GM18520 (cell line): ENCODE results near the gene LATS2.
"Not testable (repeated sequence)": the region's sequence is repeated elsewhere in the genome, so short reads cannot be mapped to it uniquely, and the experiment has no call there.

Experiments
- ATAC-seq: cut with Tn5 transposase; IDR thresholded peaks from one replicate; pipeline ENCODE4 v1.9.1; 2021; ENCODE audit not compliant: unreplicated experiment

Gene LATS2

DNA sequence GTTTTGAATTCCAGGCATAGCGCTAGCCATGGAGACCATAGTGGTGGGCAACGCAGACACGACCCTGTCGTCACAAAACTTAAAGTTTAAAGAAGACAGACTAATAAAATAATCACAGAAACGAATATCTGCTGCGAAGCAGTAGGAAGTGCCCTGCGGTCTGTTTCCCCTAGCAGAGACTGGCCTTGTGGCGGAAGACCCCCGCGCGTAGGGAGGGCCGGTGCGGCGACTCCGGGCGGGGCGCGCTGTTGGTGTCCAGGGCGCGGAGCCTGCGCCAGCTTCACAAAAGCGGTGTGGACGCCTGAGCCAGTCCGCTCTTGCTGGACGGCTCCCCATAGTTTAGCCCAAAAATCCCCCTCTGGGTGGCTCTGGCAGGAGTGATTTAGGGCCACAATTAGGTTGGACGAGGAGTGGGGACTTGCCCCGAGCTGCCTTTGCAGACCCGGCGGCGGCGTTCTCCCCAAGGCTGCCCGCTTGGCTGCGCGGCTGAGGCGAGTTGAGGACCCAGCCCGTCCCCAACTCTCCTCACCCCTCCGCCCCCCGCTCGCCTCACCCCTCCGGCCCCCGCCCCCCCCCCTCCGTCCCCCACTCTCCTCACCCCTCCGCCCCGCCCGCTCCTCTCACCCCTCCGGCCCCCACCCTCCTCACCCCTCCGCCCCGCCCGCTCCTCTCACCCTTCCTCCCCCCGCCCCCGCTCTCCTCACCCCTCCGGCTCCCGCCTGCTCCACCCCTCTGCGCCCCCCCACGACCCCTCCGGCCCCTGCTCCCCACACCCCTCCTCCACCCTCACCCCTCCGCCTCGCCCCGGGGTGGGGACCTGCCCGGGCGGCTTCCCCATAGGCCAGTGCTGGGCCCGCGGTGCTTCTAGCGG is 14.2 kb upstream of the LATS2 start:
- ATAC-seq, result no peak

GRCh38 chr13:21075011-21075378 is 13.6 kb upstream of the LATS2 start:
- ATAC-seq, result no peak

- no peak for ATAC-seq
Observed at GRCh38 chr13:21074546-21074945, 13.2 kb upstream of the LATS2 start.

- ATAC-seq, result no peak
Observed at GRCh38 chr13:21071924-21072323, 10.5 kb upstream of the LATS2 start.

GRCh38 chr13:21071015-21071414 is 9.6 kb upstream of the LATS2 start:
- no peak for ATAC-seq

GRCh38 chr13:21069561-21070004 is 8.2 kb upstream of the LATS2 start:
- no peak for ATAC-seq

- ATAC-seq, result no peak
Observed at GRCh38 chr13:21067848-21068247, 6.5 kb upstream of the LATS2 start.

DNA sequence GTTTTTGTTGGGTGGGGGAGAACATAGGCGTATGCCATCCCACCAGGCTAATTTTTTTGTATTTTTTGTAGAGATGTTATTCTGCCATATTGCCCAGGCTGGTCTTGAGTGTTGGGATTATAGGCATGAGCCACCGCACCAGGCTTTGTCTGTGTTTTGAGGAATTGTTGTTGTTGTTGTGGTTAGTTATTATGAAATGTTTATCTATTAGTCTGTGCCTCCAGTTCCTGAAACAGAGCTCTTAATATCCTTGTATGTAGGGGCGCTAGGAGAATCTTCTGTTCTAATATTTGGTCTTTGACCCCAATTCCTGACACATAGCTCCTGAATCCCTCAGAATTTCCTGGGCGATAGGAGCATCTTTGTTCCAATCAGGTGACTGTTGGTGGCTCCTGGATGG is 5.6 kb upstream of the LATS2 start:
- ATAC-seq, result no peak

GRCh38 chr13:21065686-21066085 is 4.3 kb upstream of the LATS2 start:
- no peak for ATAC-seq

- ATAC-seq, result no peak
Observed at GRCh38 chr13:21063031-21063430, 1.6 kb upstream of the LATS2 start.

- ATAC-seq, result no peak
Observed at GRCh38 chr13:21060338-21061028, 903 bp downstream of the LATS2 start.

GRCh38 chr13:21059641-21060337 is 1.6 kb downstream of the LATS2 start:
- no peak for ATAC-seq

GRCh38 chr13:21058361-21058760 is 3.0 kb downstream of the LATS2 start:
- ATAC-seq, result no peak

DNA sequence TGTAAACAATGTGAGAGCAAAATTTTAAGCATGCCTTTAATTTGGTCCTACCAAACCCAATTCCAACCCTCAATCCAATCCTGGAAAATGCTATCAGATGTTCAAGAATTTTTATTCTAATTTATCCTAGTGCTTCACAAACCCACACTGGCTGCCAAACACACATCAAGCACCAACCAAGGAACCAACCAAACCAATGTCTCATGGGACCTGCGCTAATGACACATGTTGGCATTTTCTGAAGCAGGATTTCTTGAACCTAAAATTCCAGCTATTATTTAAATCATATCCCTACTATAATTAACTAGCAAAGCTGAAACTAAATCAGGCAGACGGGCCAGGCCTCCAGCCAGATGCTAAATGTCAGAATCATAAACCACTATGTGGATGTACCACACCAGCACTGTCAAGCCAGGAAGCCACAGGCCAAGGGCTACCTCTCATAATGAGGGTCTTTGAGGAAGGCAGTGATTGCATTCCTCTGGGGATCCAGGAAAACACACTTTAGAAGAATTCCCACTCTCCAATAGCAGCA is 5.8 kb downstream of the LATS2 start:
- ATAC-seq, result no peak

DNA sequence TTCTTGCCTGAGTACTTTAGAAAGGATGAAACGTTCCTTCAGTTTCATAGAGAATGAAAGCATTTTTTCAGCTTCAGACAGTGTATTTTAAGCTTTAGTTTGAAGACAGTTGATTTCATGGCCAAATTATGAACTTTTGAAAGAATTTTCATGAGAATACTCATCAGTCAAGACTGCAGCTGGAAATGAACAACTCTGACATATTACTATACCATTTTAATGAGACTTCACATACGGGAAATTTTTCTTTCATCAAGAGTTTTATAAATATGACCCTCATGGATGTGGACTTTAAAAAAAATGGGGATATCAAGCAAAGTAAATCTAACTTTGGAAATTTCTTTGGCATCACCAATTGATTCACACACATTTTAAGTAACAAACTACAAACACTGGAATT is 6.4 kb downstream of the LATS2 start:
- ATAC-seq, result no peak

- ATAC-seq, result no peak
Observed at GRCh38 chr13:21054313-21054712, 7.1 kb downstream of the LATS2 start.

GRCh38 chr13:21053231-21053630 is 8.2 kb downstream of the LATS2 start:
- no peak for ATAC-seq

DNA sequence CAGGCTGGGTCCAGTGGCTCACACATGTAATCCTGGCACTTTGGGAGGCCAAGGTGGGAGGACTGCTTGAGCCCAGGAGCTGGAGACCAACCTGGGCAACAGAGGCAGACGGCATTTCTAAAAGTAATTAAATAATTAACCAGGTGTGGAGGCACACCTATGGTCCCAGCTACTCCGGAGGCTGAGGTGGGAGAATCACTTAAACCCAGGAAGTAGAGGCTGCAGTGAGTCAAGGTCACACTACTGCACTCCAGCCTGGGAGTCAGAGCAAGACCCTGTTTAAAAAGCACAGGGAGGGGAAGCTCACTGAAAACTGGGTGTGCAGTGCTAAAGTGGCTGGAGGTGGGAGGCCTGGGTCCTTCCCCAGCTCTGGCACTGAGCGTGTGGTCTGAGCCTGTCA is 9.7 kb downstream of the LATS2 start:
- no peak for ATAC-seq

- ATAC-seq, result no peak
Observed at GRCh38 chr13:21050288-21051197, 10.8 kb downstream of the LATS2 start.

DNA sequence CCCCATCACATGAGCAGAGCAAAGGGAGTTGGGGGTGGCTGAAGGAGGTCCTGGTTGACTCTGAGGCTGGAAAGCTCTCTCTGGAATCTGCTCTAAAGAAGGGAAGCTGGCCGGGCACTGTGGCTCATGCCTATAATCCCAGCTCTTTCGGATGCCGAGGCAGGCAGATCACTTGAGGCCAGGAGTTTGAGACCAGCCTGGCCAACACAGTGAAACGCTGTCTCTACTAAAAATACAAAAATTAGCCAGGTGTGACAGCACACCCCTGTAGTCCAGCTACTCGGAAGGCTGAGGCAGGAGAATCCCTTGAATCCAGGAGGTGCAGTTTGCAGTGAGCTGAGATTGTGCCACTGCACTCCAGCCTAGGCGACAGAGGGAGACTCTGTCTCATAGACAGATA is 11.7 kb downstream of the LATS2 start:
- not testable (repeated sequence) for ATAC-seq
